ENCODE results near the gene CASP1. TPM values are rescaled to one million over a fixed set of nuclear protein-coding genes. Genes with fewer than 3 reads are reported as not detected.
A peak's percentile ranks its signal among the peaks of the same experiment; 100 is the strongest.

Gene CASP1
- total and polyA plus RNA-seq, 7 experiments from 2014 or later: 29.5 to 141 (median 70.1) TPM

- H3K9me3 ChIP-seq (ENCODE audit: control insufficient read depth in 2 of 3, low read length in 3 of 3): no peaks in the 10 kb centered on the region
- no peaks in the 10 kb centered on the region for H3K4me1 ChIP-seq (ENCODE audit: control insufficient read depth in 2 of 2, insufficient read depth in 2 of 2, low read length in 2 of 2)
- intact Hi-C loops (cut with micrococcal nuclease): loop anchor here (1.0 to 5.0 kb wide), 5 partner anchors 53 to 469 kb away; no protein-coding TSS in a partner anchor
- POLR2A ChIA-PET: interaction anchor here (1.0 kb wide), 1 partner anchor 32 kb away, joined by 3 read pairs; the partner anchor contains the start of gene CASP4
- H3K27me3 Mint-ChIP-seq: no peaks in the 10 kb centered on the region
- no peak overlapping the region for H3K4me3 Mint-ChIP-seq
- H3K4me3 ChIP-seq (ENCODE audit: low read length): no peak overlapping the region
- no peaks in the 10 kb centered on the region for H3K36me3 Mint-ChIP-seq
- DNase-seq (peak in 2 of 9 donors; percentile 10 to 11), ATAC-seq (peak; percentile 14)
- no peaks in the 10 kb centered on the region for H3K9me3 Mint-ChIP-seq
- CTCF ChIA-PET: interaction anchor here (1.0 kb wide), 1 partner anchor 390 kb away, joined by 4 read pairs; no protein-coding TSS in a partner anchor
- peaks cover 4 to 11% (median 7%) of the 10 kb centered on the region in 7 donors for H3K4me1 Mint-ChIP-seq
- no peaks in the 10 kb centered on the region for H3K36me3 ChIP-seq (ENCODE audit: control insufficient read depth in 2 of 3, insufficient read depth in 3 of 3, low read length in 3 of 3)
- H3K27me3 ChIP-seq (ENCODE audit: control insufficient read depth in 2 of 2, insufficient read depth in 2 of 2, low read length in 2 of 2): no peaks in the 10 kb centered on the region
- no peak overlapping the region for H3K27ac ChIP-seq (ENCODE audit: low read depth, low read length)
- no peak overlapping the region for H3K27ac Mint-ChIP-seq
These were observed 34.8 kb downstream of the CASP1 start for GRCh38 chr11:105000167-105000566.

GRCh38 chr11:104999721-105000120, 35.2 kb downstream of the CASP1 start:
- H3K9me3 Mint-ChIP-seq: no peaks in the 10 kb centered on the region
- Histone ChIP-seq H3K27ac (ENCODE audit: low read depth, low read length) (no peak overlapping the region), H3K36me3 (ENCODE audit: control insufficient read depth in 2 of 3, insufficient read depth in 3 of 3, low read length in 3 of 3) (no peaks in the 10 kb centered on the region), H3K4me3 (ENCODE audit: low read length) (no peak overlapping the region), H3K4me1 (ENCODE audit: control insufficient read depth in 2 of 2, insufficient read depth in 2 of 2, low read length in 2 of 2) (no peaks in the 10 kb centered on the region), H3K27me3 (ENCODE audit: control insufficient read depth in 2 of 2, insufficient read depth in 2 of 2, low read length in 2 of 2) (no peaks in the 10 kb centered on the region), H3K9me3 (ENCODE audit: control insufficient read depth in 2 of 3, low read length in 3 of 3) (no peaks in the 10 kb centered on the region)
- H3K36me3 Mint-ChIP-seq: no peaks in the 10 kb centered on the region
- POLR2A ChIA-PET: no interaction called here
- no peak overlapping the region for H3K4me3 Mint-ChIP-seq
- CTCF ChIA-PET: no interaction called here
- intact Hi-C loops (cut with micrococcal nuclease): loop anchor here (1.0 to 5.0 kb wide), 5 partner anchors 52 to 468 kb away; no protein-coding TSS in a partner anchor
- DNase-seq (no peak), ATAC-seq (no peak)
- H3K4me1 Mint-ChIP-seq: peaks cover 5 to 15% (median 8%) of the 10 kb centered on the region in 7 donors
- peaks cover 0 to under 1% (median 0%) of the 10 kb centered on the region in 5 donors for H3K27me3 Mint-ChIP-seq
- peak overlapping the region in 1 of 9 donors; percentile 20 for H3K27ac Mint-ChIP-seq

GRCh38 chr11:104997288-104997687, 37.7 kb downstream of the CASP1 start:
- Histone ChIP-seq H3K36me3 (ENCODE audit: control insufficient read depth in 2 of 3, insufficient read depth in 3 of 3, low read length in 3 of 3) (no peaks in the 10 kb centered on the region), H3K27me3 (ENCODE audit: control insufficient read depth in 2 of 2, insufficient read depth in 2 of 2, low read length in 2 of 2) (no peaks in the 10 kb centered on the region)
- peaks cover 5 to 22% (median 12%) of the 10 kb centered on the region in 7 donors for H3K4me1 Mint-ChIP-seq

GRCh38 chr11:104995001-104995408, 39.9 kb downstream of the CASP1 start:
- CTCF ChIA-PET: no interaction called here
- Histone ChIP-seq H3K27me3 (ENCODE audit: control insufficient read depth in 2 of 2, insufficient read depth in 2 of 2, low read length in 2 of 2) (no peaks in the 10 kb centered on the region), H3K9me3 (ENCODE audit: control insufficient read depth in 2 of 3, low read length in 3 of 3) (no peaks in the 10 kb centered on the region), H3K36me3 (ENCODE audit: control insufficient read depth in 2 of 3, insufficient read depth in 3 of 3, low read length in 3 of 3) (no peaks in the 10 kb centered on the region), H3K4me3 (ENCODE audit: low read length) (no peak overlapping the region), H3K27ac (ENCODE audit: low read depth, low read length) (no peak overlapping the region), H3K4me1 (ENCODE audit: control insufficient read depth in 2 of 2, insufficient read depth in 2 of 2, low read length in 2 of 2) (no peaks in the 10 kb centered on the region)
- no peak for DNase-seq
- Mint-ChIP-seq H3K4me3 (no peak overlapping the region), H3K4me1 (peaks cover 0 to 13% (median 7%) of the 10 kb centered on the region in 7 donors), H3K27me3 (peaks cover 0 to 16% (median 0%) of the 10 kb centered on the region in 5 donors), H3K9me3 (peaks cover 0 to 2% (median 0%) of the 10 kb centered on the region in 11 donors), H3K27ac (no peak overlapping the region), H3K36me3 (no peaks in the 10 kb centered on the region)
- ATAC-seq: no peak
- intact Hi-C loops (cut with micrococcal nuclease): no loop called here
- POLR2A ChIA-PET: no interaction called here

More at GRCh38 chr11:104997288-104997687, 37.7 kb downstream of the CASP1 start:
- H3K27ac ChIP-seq (ENCODE audit: low read depth, low read length): no peak overlapping the region
- intact Hi-C loops (cut with micrococcal nuclease): no loop called here
- ChIA-PET CTCF (interaction anchor here (0.7 to 1.3 kb wide), 2 partner anchors 15 to 466 kb away, joined by 3 read pairs; no protein-coding TSS in a partner anchor), POLR2A (no interaction called here)
- Mint-ChIP-seq H3K27me3 (peaks cover 0 to 10% (median 0%) of the 10 kb centered on the region in 5 donors), H3K36me3 (no peaks in the 10 kb centered on the region), H3K9me3 (peaks cover 0 to 2% (median 0%) of the 10 kb centered on the region in 11 donors), H3K4me3 (no peak overlapping the region), H3K27ac (no peak overlapping the region)
- H3K9me3 ChIP-seq (ENCODE audit: control insufficient read depth in 2 of 3, low read length in 3 of 3): no peaks in the 10 kb centered on the region
- no peak overlapping the region for H3K4me3 ChIP-seq (ENCODE audit: low read length)
- ATAC-seq (no peak), DNase-seq (no peak)
- H3K4me1 ChIP-seq (ENCODE audit: control insufficient read depth in 2 of 2, insufficient read depth in 2 of 2, low read length in 2 of 2): no peaks in the 10 kb centered on the region

GRCh38 chr11:104992781-104993180, 42.2 kb downstream of the CASP1 start:
- Histone ChIP-seq H3K4me3 (ENCODE audit: low read length) (no peak overlapping the region), H3K9me3 (ENCODE audit: control insufficient read depth in 2 of 3, low read length in 3 of 3) (no peaks in the 10 kb centered on the region), H3K27me3 (ENCODE audit: control insufficient read depth in 2 of 2, insufficient read depth in 2 of 2, low read length in 2 of 2) (no peaks in the 10 kb centered on the region), H3K27ac (ENCODE audit: low read depth, low read length) (no peak overlapping the region), H3K36me3 (ENCODE audit: control insufficient read depth in 2 of 3, insufficient read depth in 3 of 3, low read length in 3 of 3) (no peaks in the 10 kb centered on the region), H3K4me1 (ENCODE audit: control insufficient read depth in 2 of 2, insufficient read depth in 2 of 2, low read length in 2 of 2) (no peaks in the 10 kb centered on the region)
- no peak for ATAC-seq
- Mint-ChIP-seq H3K4me1 (peaks cover 0 to 12% (median 7%) of the 10 kb centered on the region in 7 donors), H3K4me3 (no peak overlapping the region), H3K27ac (no peak overlapping the region), H3K9me3 (peaks cover 0 to 11% (median 3%) of the 10 kb centered on the region in 11 donors), H3K27me3 (peaks cover 0 to 29% (median 0%) of the 10 kb centered on the region in 5 donors), H3K36me3 (peaks cover 0 to 2% (median 0%) of the 10 kb centered on the region in 5 donors)
- intact Hi-C loops (cut with micrococcal nuclease): no loop called here
- DNase-seq: no peak
- CTCF ChIA-PET: no interaction called here
- POLR2A ChIA-PET: no interaction called here

GRCh38 chr11:104991994-104992393, 43.0 kb downstream of the CASP1 start:
- Histone ChIP-seq H3K27ac (ENCODE audit: low read depth, low read length) (no peak overlapping the region), H3K36me3 (ENCODE audit: control insufficient read depth in 2 of 3, insufficient read depth in 3 of 3, low read length in 3 of 3) (no peaks in the 10 kb centered on the region), H3K4me1 (ENCODE audit: control insufficient read depth in 2 of 2, insufficient read depth in 2 of 2, low read length in 2 of 2) (no peaks in the 10 kb centered on the region), H3K9me3 (ENCODE audit: control insufficient read depth in 2 of 3, low read length in 3 of 3) (no peaks in the 10 kb centered on the region), H3K4me3 (ENCODE audit: low read length) (no peak overlapping the region), H3K27me3 (ENCODE audit: control insufficient read depth in 2 of 2, insufficient read depth in 2 of 2, low read length in 2 of 2) (no peaks in the 10 kb centered on the region)
- peaks cover 0 to 12% (median 7%) of the 10 kb centered on the region in 7 donors for H3K4me1 Mint-ChIP-seq
- peaks cover 0 to 19% (median 6%) of the 10 kb centered on the region in 11 donors for H3K9me3 Mint-ChIP-seq
- ChIA-PET CTCF (no interaction called here), POLR2A (no interaction called here)
- DNase-seq (no peak), ATAC-seq (no peak)
- H3K27ac Mint-ChIP-seq: no peak overlapping the region
- H3K36me3 Mint-ChIP-seq: peaks cover 0 to 3% (median 0%) of the 10 kb centered on the region in 5 donors
- H3K27me3 Mint-ChIP-seq: peaks cover 0 to 29% (median 0%) of the 10 kb centered on the region in 5 donors
- intact Hi-C loops (cut with micrococcal nuclease): no loop called here
- no peak overlapping the region for H3K4me3 Mint-ChIP-seq

- Mint-ChIP-seq H3K9me3 (peaks cover 0 to 29% (median 6%) of the 10 kb centered on the region in 11 donors), H3K36me3 (peaks cover 0 to 3% (median 0%) of the 10 kb centered on the region in 5 donors), H3K27ac (no peak overlapping the region), H3K27me3 (peaks cover 0 to 14% (median 0%) of the 10 kb centered on the region in 5 donors), H3K4me3 (no peak overlapping the region), H3K4me1 (no peaks in the 10 kb centered on the region)
- Histone ChIP-seq H3K27me3 (ENCODE audit: control insufficient read depth in 2 of 2, insufficient read depth in 2 of 2, low read length in 2 of 2) (no peaks in the 10 kb centered on the region), H3K4me1 (ENCODE audit: control insufficient read depth in 2 of 2, insufficient read depth in 2 of 2, low read length in 2 of 2) (no peaks in the 10 kb centered on the region), H3K36me3 (ENCODE audit: control insufficient read depth in 2 of 3, insufficient read depth in 3 of 3, low read length in 3 of 3) (no peaks in the 10 kb centered on the region), H3K9me3 (ENCODE audit: control insufficient read depth in 2 of 3, low read length in 3 of 3) (no peaks in the 10 kb centered on the region), H3K27ac (ENCODE audit: low read depth, low read length) (no peak overlapping the region), H3K4me3 (ENCODE audit: low read length) (no peak overlapping the region)
- ATAC-seq (no peak), DNase-seq (no peak)
- POLR2A ChIA-PET: no interaction called here
- CTCF ChIA-PET: interaction anchor here (0.6 kb wide), 1 partner anchor 48 kb away, joined by 3 read pairs; no protein-coding TSS in a partner anchor
- intact Hi-C loops (cut with micrococcal nuclease): no loop called here
These were observed 50.1 kb downstream of the CASP1 start for GRCh38 chr11:104984808-104985207.

Measured in naive thymus-derived CD4-positive, alpha-beta T cell (primary cell).